ENCODE data around the gene CNTD1. TPM values are rescaled to one million over a fixed set of nuclear protein-coding genes. Genes with fewer than 3 reads are reported as not detected.

Gene CNTD1
- total and polyA plus RNA-seq, 2 of the 4 experiments (the other 2 are of a cell fraction), result not detected

DNA sequence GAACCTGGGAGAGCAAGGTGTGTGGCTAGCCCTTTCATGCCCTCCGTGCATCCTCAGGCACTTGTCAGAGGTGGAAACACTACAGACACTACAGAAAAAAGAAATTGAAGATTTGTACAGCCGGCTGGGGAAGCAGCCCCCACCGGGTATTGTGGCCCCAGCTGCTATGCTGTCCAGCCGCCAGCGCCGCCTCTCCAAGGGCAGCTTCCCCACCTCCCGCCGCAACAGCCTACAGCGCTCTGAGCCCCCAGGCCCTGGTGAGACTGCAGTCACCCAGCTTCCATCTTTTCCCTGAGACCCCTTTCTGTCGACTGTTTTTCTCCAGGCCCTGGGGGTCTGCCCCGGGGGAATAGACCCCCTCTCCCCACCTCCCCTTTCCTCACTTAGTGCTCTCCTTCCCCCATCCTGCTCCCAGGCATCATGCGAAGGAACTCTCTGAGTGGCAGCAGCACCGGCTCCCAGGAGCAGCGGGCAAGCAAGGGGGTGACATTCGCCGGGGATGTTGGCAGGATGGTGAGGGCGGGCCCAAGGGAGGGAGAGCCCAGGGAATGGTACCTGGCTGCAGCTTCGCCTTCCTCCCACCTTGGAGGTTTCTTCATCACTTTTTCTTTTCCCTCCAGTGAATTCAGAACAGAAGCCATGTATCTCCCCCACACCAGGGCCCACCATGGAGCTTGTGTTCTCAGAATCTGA lies 2.4 kb upstream of the CNTD1 start:
- Histone ChIP-seq H3K4me3 (ENCODE audit: insufficient read depth, low read depth, low read length) (no peak overlapping the region), H3K18ac (ENCODE audit: low read depth, low read length) (no peak overlapping the region), H3K27ac (ENCODE audit: insufficient read depth, low read length) (no peak overlapping the region), H2BK5ac (ENCODE audit: low read depth, low read length, poor library complexity, severe bottlenecking) (no peak overlapping the region), H4K8ac (ENCODE audit: low read depth in 2 of 2, low read length in 2 of 2) (no peak overlapping the region), H3K9ac (ENCODE audit: low read depth, low read length) (no peak overlapping the region), H3K9me3 (ENCODE audit: control insufficient read depth, insufficient read depth, low read length) (no peaks in the 10 kb centered on the region), H2AK5ac (ENCODE audit: low read depth, low read length) (no peak overlapping the region), H3K27me3 (ENCODE audit: control insufficient read depth, insufficient read depth, low read length) (no peaks in the 10 kb centered on the region), H3K36me3 (ENCODE audit: control insufficient read depth, insufficient read depth, low read length) (peaks cover 4% of the 10 kb centered on the region; the same call in 1 of the 2 replicates), H2BK120ac (ENCODE audit: low read depth, low read length) (no peak overlapping the region), H3K4ac (ENCODE audit: low read depth, low read length) (no peak overlapping the region), H2AFZ (replicated peaks; ENCODE audit: low read length, poor library complexity) (no peak overlapping the region), H3K4me2 (ENCODE audit: low read depth, low read length) (no peak overlapping the region), H3K56ac (ENCODE audit: extremely low read depth, insufficient read depth, low read length) (no peak overlapping the region), H3K14ac (replicated peaks; ENCODE audit: low read depth, low read length) (no peak overlapping the region), H4K5ac (ENCODE audit: low read depth, low read length) (no peak overlapping the region), H2BK20ac (ENCODE audit: low read depth, low read length) (no peak overlapping the region), H3K79me1 (ENCODE audit: low read depth in 1 of 2, low read length in 2 of 2) (peaks cover 20 to 39% of the 10 kb centered on the region in 2 experiments), H2AK9ac (replicated peaks; ENCODE audit: low read depth, low read length, poor library complexity) (no peak overlapping the region), H3K23ac (ENCODE audit: low read depth, low read length) (no peak overlapping the region), H4K20me1 (ENCODE audit: insufficient read depth, low read length) (no peaks in the 10 kb centered on the region), H3K9me1 (ENCODE audit: insufficient read depth, low read length) (peaks cover 19% of the 10 kb centered on the region), H2BK15ac (ENCODE audit: low read depth, low read length) (no peak overlapping the region), H3K4me1 (ENCODE audit: control insufficient read depth, insufficient read depth, low read length) (peaks cover 7% of the 10 kb centered on the region), H4K91ac (ENCODE audit: insufficient read depth, low read depth, low read length) (no peak overlapping the region)
- TF ChIP-seq BHLHE40 (IDR thresholded peaks at IDR 0.05; ENCODE audit: low read depth, low read length) (no peak), CHD1 (IDR thresholded peaks at IDR 0.05; ENCODE audit: low read depth, low read length) (no peak), NFE2L2 (IDR thresholded peaks at IDR 0.05; ENCODE audit: low read depth, low read length) (no peak), RAD21 (IDR thresholded peaks at IDR 0.05; ENCODE audit: low read length) (no peak), MAZ (IDR thresholded peaks at IDR 0.05; ENCODE audit: borderline replicate concordance, low read depth, low read length) (no peak), RCOR1 (IDR thresholded peaks at IDR 0.05; ENCODE audit: insufficient replicate concordance, low read length) (no peak), MAFK (IDR thresholded peaks at IDR 0.05; ENCODE audit: low read depth, low read length) (no peak), FOS (IDR thresholded peaks at IDR 0.05; ENCODE audit: low read depth, low read length) (no peak), ELK1 (IDR thresholded peaks at IDR 0.05; ENCODE audit: borderline replicate concordance, low read depth, low read length) (no peak)
- no peak for DNase-seq
- dilution Hi-C loops (cut with HindIII; ENCODE audit: low sequenced_read_pairs, unreplicated experiment), result no loop called here
- ChIA-PET POLR2A (ENCODE audit: unreplicated experiment) (interaction anchor here (1.0 kb wide), 1 partner anchor 28 kb away, joined by 3 read pairs; the partner anchor contains the start of gene BECN1), CTCF (no interaction called here)
- 95% methylated on average over 9 of the region's 18 CpGs; no CpG with 5 or more reads in 1 of the 2 experiments for WGBS, 2 experiments (ENCODE audit: extremely low coverage in 2 of 2, insufficient read length in 1 of 2)
- in situ Hi-C loops (cut with MboI; ENCODE audit: low sequenced_read_pairs), result no loop called here
- intact Hi-C loops (cut with micrococcal nuclease), result no loop called here
- no peak for ATAC-seq (ENCODE audit: low read depth)
- BruUV-seq (replicated peaks), result no TSS peak
